Central memory CD4-positive, alpha-beta T cell (primary cell): ENCODE results near the gene MFGE8.

Experiments used
- DNase-seq: peaks from one replicate; pipeline ENCODE4 v3.0.0; 2022

Gene MFGE8

DNA sequence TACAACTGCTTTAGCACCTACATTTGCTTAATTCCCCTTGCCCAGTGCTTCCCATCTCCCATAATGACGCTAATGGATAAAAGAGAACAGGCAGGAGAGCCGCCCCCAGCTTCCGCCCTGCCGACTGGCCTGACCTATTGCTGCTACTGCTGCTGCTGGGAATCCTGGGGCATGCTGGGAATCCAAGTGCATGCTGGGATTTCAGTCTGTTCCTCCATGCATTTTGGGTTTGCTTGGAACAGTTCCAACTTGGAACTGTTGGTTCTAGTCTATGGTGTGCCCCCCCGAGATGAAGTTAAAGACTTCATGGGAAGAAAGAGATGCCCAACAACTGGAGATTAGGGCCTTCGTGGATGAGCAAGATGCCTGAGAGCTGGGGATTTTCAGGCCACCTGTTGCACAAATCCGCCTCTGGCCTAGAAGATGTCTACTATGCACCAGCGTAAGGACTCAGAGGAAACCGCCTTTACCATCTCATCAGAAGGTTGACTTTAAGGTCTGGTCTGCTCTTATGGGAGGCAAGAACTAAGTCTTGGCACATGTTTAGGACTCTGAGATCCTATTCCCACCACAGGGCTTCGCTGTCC lies 46.8 kb downstream of the MFGE8 start:
- DNase-seq = no peak

DNA sequence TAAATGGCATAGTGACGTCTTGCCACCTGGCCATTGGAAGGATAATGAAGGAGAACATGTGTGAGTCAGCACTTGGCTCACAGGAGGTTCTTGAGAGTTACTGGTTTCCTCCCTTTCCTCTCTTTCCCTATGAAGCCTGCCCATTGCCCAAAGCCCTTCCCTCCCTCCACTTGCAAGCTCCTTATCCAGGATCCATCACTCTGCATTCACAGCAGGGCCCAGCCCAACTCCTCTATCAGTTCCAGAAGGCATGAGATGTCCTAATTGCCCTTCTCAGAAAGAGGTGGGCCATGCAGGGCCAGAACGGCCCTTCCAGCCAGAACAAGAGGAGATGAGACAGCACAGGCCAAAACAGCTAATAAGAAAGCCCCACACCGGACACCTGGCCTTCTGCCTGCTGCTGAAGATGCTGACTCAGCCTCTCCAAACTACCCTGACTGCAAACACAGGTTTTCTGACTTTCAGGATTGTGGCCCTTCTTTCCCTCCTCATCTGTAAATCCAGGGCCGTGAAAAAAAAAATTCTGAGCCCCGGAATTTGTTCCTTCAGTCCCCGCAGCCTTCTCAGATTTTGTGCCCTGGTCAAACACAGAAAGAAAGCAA lies 47.6 kb downstream of the MFGE8 start:
- no peak for DNase-seq

GRCh38 chr15:88864861-88865497 lies 48.2 kb downstream of the MFGE8 start:
- DNase-seq = no peak

DNA sequence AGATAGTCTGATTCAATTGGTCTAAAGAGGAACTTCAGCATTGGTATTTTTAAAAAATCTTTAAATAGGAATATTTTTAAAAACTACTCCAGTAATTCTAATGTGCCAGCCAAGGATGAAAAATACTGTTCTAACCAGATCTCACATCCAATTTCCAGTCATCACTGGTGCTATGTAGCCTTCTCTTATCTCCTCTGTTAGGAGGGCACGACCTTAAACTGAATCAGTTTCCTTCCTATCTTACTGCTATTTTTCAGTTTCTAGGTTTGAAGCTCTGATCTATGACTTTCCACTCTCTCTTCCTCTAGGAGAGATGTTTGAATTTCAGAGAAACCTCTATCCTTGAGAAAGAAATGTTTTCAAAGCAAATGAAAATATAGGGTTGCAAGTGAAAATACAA lies 49.8 kb downstream of the MFGE8 start:
- DNase-seq = no peak

DNA sequence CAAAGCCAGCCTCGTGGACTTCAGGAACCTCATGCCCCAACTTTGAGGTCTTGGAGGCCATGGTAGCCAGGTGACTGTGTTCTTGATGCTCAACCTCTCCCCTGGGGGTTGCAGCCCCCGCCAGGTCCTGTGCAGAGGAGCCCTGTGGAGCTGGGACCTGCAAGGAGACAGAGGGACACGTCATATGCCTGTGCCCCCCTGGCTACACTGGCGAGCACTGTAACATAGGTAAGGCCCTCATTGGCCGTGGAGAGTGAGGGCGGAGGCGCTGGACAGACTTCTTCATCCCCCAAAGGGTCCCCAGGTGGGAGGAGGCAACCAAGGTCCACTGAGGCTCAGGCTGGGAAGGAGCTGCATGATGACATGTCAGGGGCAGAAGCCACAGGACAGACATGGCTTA lies 53.0 kb downstream of the MFGE8 start:
- DNase-seq = no peak

GRCh38 chr15:88859550-88859949 lies 53.6 kb downstream of the MFGE8 start:
- DNase-seq = no peak

GRCh38 chr15:88858934-88859333 lies 54.2 kb downstream of the MFGE8 start:
- DNase-seq = no peak

DNA sequence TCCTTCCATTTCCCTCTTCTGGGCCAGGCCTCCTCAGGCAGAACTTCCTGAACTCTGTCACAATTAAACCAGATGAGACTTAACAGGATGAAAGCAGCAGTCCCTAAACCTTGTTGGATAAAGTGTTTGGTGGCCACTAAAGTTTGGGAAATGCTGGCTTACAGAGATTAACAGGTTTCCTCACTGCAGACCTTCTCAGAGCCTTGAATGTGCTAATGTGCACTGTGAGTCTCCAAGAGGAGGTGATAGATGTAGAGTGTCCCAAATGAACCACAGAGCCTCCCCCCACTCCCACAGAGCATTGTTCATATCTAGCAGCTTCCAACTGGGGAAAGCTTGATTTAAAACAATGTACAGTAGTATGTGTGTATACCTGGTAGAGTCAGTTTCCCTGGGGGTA lies 60.7 kb downstream of the MFGE8 start:
- DNase-seq = no peak

- DNase-seq = no peak
Observed at GRCh38 chr15:88849376-88850072, 63.7 kb downstream of the MFGE8 start.
